NCI-H2107 treated with DMSO at 0.1 percent for 48 hours (cell line): Measurements from ENCODE around the gene LAMA3.

Experiments used
- DNase-seq: peaks from one replicate; lab custom pipeline; 2025; ENCODE audit not compliant: unreplicated experiment; lab: John Stamatoyannopoulos, UW

LAMA3 gene

DNA sequence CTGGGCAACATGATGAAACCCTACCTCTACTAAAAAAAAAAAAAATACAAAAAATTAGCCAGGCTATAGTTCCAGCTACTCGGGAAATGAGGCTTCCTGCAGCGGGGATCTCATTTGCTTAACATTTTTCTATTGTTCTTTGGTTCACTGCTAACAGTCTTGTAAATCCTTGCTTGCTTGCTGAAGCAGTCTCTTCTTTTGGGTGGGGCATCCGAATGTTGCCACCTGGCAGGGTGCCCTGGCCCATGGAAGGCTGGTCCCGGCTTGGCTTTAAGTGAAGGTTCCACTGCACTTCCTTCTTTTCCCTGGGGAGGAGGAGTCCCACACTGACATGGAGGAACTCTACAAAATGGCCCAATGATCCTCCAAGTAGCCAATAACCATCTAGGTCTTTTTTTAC lies 20.5 kb upstream of the LAMA3 start:
- no peak for DNase-seq

DNA sequence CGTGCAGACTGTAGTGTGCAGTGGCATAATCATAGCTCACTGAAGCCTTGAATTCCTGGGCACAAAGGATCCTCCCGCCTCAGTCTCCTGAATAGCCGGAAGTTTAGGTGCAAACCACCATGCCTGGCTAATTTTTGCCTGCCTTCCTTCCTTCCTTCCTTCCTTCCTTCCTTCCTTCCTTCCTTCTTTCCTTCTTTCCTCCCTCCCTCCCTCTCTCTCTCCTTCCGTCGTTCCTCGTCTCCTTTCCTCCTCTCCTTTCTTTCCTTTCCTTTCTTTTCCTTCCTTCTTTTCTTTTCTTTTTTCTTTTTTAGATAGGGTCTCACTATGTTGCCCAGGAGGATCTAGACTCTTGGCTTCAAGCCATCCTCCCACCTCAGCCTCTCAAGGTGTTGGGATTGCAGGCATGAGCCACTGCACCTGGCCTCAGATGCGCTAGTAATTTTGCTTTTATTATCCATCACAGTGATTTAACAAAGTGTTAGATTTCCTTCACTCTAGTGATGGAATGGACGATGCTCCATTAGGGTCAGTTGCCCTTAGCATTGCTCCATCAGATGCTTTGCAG lies 20.0 kb upstream of the LAMA3 start:
- no peak for DNase-seq

DNA sequence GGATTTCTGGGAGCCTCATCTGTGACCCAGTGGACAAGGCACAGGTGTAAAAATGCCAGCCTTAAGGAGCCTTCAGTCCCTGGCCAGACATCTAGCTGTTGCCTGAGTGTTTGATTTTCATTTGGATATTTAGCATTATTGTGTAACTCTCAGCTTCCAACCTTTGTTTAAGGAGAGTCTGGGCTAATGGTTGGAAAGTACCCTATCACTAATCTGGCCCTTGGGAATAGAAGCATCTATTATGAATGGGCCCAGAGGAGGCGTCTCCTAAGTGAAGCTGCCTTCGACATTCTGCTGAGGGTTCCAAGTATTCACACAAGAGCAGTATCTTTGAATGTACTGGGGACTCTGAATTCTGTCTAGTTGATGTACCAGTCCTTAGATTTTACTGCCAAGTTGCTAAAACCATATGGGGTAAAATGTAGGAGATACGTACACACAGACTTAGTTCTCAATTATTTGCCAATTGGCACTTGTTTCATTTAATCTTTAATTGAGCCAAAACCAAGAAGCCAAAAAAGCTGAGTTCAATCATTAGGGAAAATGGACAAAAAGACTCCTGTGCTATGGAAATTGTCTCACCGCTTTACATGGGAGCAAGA lies 19.3 kb upstream of the LAMA3 start:
- DNase-seq = peak; percentile 15

DNA sequence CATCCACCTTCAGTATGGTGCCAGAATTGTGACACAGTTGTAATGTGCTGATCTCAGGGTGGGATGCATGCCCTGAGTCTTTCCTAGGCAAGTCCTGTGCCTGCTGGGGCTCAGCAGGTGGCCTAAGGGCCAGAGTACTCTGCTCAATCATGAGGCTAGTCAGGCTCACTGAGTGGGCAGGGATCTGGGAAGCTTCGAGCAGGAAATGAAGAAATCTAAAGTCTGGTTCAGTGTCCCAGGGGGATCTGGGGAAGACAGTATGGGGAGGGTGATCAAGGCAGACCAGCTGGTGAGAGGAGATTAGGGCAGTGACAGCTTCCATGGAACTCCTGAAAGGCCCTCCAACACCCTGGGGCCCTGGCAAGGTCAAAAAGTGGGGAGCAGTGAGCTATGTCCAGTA lies 17.7 kb upstream of the LAMA3 start:
- DNase-seq = no peak

DNA sequence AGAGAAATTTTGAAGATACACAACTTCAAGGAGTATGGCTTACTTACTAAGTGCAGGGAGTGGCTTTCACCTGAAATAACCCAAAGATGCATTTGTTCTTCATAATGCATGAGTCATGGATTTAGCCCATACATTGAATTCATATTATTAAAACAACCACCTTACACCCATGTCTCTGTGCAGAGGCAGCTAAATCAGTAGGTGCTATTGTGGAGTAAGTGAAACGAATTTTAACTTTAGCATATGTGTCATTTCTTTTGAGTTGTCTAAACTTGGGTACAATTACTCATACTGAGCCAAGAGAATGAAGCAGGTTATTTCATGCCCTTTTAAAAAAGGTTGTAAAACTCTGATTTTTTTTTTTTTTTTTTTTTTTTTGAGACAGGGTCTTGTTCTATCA lies 15.5 kb upstream of the LAMA3 start:
- DNase-seq = no peak

DNA sequence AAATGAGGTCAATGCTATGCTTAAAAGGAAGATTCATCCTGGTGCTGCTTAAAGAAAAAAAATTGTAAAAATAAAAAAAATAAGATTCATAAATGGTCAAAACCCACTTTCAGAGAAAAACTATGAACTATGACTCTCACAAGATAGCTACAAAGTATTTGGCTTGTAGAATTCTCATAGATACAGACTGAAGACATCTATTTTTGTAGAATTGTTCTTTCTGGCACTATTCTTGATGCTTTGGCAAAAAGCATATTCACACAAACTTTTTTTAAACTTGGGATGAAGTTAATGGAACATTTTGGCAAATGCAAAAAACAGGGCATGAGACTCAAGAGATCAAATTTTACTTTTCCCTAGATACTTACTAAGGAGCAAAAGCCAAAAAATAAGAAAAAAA lies 14.0 kb upstream of the LAMA3 start:
- DNase-seq = no peak

DNA sequence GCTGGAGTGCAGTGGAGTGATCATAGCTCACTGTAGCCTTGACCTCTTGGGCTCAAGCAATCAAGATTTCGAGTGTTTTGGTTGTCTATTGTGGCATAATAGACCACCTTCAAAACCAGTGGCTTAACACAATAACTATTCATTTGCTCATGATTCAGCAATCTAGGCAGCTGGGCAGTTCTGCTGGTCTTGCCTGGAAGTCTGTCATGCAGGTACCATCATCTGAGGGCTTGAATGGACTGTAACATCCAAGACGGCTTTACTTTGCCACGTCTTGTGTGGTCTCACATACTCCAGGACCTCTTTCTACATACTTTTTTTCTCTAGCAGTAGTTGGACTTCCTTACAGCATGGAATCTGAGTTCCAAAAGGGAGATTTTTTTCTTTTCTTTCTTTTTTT lies 13.4 kb upstream of the LAMA3 start:
- DNase-seq = no peak

DNA sequence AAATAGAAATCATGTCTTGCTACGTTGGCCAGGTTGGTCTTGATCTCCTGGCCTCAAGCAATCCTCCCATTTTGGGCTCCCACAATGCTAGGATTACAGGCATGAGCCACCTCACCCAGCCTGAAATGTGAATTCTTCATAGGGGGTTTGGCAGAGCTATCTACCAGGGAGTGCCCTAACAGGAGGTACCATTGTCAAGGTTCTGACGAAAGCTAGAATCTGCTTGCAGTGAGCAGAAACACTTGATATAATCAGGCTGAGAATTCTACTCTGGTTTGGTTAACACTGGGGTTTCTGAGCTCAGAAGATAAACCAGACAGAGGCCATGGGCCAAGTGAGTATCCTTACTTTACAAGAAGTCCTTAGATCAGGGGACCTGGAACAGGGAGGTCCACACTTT lies 7.2 kb upstream of the LAMA3 start:
- DNase-seq = no peak

DNA sequence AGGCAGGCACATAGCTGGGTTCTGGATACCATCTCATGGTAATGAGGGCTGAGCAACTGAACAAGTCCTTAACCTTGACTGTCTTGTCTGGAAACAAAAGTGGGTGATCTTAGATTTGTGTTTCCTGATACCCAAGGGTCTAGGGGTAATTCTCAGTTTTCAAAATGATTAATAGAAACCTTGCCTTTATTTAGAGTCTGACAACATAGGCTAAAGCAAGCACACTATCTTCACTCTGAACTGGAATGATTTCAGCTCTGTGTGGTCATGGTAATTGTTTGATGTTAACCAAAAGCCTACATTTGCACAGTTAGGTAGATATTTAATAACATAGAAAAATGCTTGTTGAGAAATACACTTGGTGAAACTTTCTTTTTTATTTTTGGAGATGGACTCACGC lies 6.8 kb upstream of the LAMA3 start:
- no peak for DNase-seq

DNA sequence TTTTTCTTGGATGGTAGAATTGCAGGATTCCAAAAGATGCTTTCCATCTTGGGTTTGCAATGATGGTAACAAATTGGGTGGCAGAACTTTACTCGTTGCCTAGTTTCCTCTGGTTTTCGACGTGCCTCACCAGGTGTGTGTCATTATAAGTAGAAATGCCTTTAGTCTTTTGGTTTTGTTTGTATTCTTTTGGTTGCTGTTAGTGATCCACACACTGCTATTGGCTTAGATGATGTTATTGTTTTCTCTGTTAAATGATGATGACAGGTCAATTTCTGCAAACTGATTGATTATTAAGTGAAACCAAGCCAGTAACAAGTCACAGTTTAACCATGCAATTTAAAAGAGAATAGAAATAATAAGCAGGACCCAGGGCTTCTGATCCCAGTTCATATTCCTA lies 6.1 kb upstream of the LAMA3 start:
- no peak for DNase-seq

DNA sequence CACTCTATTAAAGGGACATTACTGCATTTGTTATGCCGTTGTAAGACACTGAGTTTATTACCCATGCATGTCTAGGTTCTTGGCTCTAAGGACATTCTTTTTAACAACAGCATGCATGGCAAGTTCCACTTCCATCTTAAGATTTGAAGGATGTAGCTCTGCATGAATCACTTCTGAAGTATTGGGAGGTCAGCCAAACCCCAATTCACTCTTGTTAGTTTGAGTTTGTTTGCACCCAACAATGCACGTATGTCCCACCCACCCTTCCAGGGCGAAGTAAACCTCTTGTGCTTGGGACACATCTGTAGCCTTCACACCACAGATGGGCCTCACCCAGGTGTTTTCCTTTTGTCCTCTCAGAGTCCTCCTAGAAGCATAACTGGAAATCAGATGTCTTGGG lies 5.6 kb upstream of the LAMA3 start:
- DNase-seq = no peak

DNA sequence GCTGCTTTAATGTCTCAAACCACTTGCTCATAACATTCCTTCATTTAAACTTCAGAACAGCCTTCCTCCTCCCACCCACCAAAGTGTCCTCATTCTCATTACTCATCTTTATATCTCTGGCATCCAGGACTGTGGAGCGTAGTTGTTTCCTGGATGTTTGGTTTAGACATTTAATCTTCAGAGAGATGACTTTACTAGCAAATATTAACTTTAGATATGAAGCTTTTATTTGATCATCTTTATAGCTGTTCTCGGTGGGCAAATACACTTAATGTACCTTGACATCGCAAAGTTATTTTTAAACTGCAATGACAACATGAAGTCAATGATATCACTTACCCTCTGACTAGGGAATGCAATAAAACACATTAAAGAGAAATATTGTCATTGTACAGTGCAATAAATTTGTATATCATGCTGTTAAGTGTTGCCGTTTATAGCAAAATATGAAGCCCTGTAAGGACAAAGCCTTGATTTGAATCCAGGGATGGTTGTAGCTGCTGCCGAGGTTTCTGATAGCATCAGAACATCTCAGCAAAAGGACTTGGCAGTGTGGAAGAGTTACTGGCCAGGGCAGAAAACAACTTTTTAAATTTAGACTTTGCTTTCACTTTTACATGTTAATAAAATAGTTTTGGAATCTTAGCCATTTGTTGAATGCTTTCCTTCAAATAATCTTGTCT lies 4.6 kb upstream of the LAMA3 start:
- DNase-seq = no peak

DNA sequence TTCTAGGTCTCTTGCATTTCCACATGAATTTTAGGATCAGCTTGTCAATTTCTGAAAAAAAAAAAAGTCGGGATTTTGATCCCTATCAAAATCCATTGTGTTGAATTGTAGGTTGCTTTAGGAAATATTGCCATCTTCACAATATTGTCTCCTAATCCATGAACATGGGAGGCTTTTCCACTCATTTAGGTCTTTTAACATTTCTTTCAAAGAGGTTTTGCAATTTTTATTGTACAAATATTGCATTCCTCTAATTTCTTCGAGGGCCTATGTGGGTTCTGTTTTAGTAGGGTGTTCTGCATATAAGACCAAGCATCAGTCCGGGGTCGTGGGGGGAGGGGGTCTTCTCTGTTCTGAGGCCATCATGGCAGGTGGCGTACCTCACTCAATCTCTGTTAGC lies 725 bp upstream of the LAMA3 start:
- no peak for DNase-seq

DNA sequence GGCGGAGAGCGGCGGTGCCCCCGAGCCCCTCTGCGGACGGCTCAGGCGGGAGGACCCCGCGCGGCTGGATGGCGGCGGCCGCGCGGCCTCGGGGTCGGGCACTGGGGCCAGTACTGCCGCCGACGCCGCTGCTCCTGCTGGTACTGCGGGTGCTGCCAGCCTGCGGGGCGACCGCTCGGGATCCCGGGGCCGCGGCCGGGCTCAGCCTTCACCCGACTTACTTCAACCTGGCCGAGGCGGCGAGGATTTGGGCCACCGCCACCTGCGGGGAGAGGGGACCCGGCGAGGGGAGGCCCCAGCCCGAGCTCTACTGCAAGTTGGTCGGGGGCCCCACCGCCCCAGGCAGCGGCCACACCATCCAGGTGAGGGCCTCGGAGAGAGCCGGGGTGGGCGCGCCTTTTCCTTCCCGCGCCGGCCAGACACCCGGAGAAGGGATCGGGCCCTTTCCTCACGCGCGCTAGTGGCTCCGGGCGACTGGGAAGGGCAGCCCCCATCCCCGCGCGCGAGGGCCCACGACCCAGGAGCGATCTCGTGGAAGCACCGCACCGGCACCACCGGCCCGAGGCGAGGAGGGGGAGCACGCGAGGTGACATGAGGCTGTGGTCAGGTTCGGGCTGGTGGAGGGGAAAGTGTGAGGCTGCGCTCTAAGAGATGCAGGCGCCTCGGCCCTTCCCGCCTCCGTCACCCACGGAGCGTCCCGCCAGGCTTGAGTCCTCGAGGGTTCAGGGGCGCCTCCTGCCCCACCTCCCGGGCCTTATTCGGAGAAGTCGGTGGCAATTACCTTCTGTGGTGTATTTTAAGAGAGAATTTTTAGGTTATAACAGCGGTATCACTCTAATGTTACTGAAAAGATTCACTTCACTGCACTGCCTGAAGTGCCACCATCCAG lies 607 bp downstream of the LAMA3 start:
- DNase-seq = no peak

DNA sequence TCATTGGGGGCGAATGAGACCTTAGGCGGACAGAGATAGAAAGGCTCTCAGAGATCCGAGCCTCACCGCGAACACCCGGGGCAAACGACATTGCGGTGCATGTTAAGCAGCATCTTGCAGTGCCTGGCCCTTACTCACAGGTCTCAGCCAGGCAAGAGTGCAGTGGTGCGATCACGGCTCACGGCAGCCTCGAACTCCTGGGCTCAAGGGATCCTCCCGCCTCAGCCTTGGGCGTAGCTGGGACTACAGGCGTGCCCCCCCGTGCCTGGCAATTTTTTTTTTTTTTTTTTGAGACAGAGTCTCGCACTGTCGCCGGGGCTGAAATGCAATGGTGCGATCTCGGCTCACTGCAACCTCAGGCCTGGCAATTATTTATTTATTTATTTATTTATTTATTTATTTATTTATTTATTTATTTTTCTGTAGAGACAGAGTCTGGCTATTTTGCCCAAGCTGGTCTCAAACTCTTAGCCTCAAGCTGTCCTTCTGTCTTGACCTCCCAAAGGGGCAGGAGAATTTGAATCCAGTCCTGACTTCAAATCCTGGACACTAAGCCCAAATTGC lies 1.3 kb downstream of the LAMA3 start:
- DNase-seq = no peak

DNA sequence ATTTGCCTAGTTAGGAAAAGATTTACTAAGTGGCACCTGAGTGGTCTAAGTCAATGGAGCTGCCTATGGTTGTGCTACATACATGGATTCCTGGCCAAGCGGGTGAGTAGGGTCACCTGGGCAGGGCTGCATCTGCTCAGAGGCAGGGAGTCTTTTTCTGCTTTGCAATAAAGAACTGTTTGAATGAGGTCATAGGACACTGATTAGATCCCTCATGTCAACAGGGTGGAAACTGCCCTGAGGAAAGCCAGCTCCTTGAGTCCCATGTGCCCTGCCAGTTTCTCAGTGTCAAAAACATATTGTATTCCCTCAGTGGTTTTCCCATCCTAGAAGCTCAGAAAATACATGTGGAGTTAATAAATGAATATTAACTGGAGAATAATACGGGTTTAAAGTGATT lies 4.6 kb downstream of the LAMA3 start:
- DNase-seq = no peak

DNA sequence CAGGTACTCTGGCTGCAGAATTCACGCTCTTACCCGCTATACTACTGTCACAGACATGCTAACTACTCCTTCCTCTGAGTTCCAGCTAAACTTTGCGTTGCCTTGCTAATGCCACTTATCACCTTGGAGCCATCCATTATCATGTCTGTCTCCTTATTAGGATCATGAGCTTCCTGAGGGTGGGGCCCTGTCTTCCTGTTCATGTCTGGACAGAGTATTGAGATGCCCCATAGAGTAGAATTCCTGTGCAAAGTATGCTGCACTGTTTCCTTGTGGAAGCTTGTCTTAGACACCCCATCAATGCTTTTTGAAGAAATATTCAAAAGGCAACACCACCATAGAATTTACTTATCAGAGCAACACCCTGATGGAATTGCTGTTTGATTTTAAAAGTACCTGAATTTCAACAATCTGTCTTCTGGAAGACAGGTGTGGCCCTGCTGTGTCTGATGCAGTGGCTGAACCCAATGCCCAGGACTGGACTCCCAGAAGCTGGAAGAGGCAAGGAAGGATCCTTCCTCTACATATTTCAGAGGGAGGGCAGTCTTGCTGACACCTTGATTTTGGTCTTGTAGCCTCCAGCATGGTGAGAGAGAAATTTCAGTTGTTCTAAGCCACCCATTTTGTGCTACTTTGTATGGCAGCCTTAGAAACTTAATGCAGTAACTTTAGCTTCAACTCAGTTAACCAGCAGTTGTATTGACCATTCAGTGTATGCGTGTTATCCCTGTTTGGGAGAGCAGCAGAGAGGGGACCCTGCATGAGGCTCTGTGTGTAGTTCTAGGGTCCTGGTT lies 5.6 kb downstream of the LAMA3 start:
- DNase-seq = no peak

DNA sequence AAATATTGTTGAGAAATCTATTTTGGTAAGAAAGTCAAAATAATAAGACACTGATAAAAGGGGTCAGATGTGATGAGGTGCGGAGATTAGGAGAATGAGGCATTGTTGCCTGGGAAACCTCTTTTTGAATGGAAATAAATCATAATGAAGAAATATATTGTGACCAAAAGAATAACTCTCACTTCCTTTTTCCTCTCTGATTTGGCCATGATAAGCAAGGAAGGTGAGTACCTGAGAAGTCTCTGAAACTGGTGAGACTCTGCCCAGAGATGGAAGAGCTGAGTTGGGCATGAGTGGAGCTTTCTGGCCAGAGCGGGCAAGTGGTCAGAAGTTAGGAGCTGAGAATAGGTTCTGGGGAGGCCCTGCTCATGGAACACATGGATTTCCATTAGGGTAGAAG lies 11.8 kb downstream of the LAMA3 start:
- DNase-seq = no peak

DNA sequence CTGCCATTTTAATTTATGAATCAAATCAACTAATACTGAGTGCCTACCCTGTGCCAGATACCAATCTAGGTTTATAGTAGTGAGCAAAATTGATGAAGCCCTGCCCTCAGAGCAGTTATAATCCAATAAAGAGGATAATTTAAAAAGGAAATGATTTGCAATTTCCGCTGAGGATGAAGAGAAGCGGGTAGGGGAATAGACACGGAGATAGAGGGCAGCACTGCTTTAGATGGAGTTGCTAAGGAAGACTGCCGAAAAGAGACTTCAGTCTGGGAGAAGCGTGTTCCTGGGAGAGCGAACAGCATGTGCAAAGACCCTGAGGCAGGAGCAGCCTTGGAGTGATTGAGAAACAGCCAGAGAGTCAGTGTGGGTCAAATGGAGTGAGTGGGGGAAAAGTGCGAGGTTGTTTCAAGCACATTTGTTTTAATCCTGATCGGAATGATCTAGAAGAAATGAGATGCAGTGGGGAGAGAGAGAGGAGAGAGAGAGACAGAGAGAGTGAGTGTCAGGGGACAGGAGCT lies 12.4 kb downstream of the LAMA3 start:
- no peak for DNase-seq

DNA sequence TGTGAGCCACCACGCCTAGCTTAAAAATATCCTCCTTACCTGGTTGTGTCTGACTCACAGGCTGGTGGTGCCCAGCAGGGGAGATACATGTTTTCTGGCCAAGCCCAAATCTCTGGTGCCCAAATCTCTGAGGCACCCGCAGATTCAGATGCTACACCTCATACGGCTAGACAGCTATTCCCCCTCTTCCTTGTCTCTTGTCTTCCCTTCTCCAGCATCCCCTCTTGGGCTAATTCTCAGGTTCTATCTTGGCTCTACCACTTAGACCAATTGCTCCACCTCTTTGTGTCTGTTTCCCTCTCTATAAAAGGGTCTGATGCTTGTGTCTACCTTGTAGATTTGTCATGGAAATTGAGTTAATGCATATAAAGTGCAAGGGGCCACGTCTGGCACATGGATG lies 13.4 kb downstream of the LAMA3 start:
- DNase-seq = no peak
